HG03521 (cell line): ENCODE measurements around the gene FBN1.

ENCODE experiments used
- ATAC-seq: cut with Tn5 transposase; IDR thresholded peaks from one replicate; pipeline ENCODE4 v1.9.1; 2021; ENCODE audit warnings: mild to moderate bottlenecking, moderate library complexity; ENCODE audit not compliant: unreplicated experiment

FBN1 gene

GRCh38 chr15:48409623-48410022, 235.9 kb downstream of the FBN1 start:
- ATAC-seq: no peak

GRCh38 chr15:48408327-48408726, 237.2 kb downstream of the FBN1 start:
- ATAC-seq: no peak

GRCh38 chr15:48407646-48408045, 237.9 kb downstream of the FBN1 start:
- no peak for ATAC-seq

- no peak for ATAC-seq
These were observed 238.6 kb downstream of the FBN1 start for GRCh38 chr15:48406911-48407310.

GRCh38 chr15:48406266-48406891, 239.1 kb downstream of the FBN1 start:
- ATAC-seq: no peak

- ATAC-seq: no peak
These were observed 242.9 kb downstream of the FBN1 start for GRCh38 chr15:48402427-48403177.

GRCh38 chr15:48400086-48400485, 245.4 kb downstream of the FBN1 start:
- no peak for ATAC-seq

GRCh38 chr15:48397841-48398240, 247.7 kb downstream of the FBN1 start:
- no peak for ATAC-seq

- no peak for ATAC-seq
These were observed 249.5 kb downstream of the FBN1 start for GRCh38 chr15:48396020-48396419.

- ATAC-seq: no peak
These were observed 249.9 kb downstream of the FBN1 start for GRCh38 chr15:48395521-48396011.

- no peak for ATAC-seq
These were observed 250.5 kb downstream of the FBN1 start for GRCh38 chr15:48394970-48395369.

GRCh38 chr15:48393645-48394506, 251.6 kb downstream of the FBN1 start:
- ATAC-seq: no peak

GRCh38 chr15:48392356-48392755, 253.2 kb downstream of the FBN1 start:
- no peak for ATAC-seq

GRCh38 chr15:48391950-48392349, 253.6 kb downstream of the FBN1 start:
- ATAC-seq: no peak

- no peak for ATAC-seq
These were observed 255.8 kb downstream of the FBN1 start for GRCh38 chr15:48389691-48390143.

GRCh38 chr15:48388910-48389309, 256.6 kb downstream of the FBN1 start:
- no peak for ATAC-seq

GRCh38 chr15:48388016-48388851, 257.3 kb downstream of the FBN1 start:
- no peak for ATAC-seq

GRCh38 chr15:48385031-48385830, 260.3 kb downstream of the FBN1 start:
- no peak for ATAC-seq

GRCh38 chr15:48384616-48385015, 260.9 kb downstream of the FBN1 start:
- ATAC-seq: no peak

- no peak for ATAC-seq
These were observed 262.5 kb downstream of the FBN1 start for GRCh38 chr15:48383031-48383430.
